ENCODE data around the gene PLEKHG5. TPM values are rescaled to one million over a fixed set of nuclear protein-coding genes. Genes with fewer than 3 reads are reported as not detected.

PLEKHG5 gene
- total RNA-seq, 1 donor from 2014 or later = 16.8 TPM

- DNase-seq (ENCODE audit: missing footprints) (no peak), ATAC-seq (no peak)
- intact Hi-C loops (cut with DNase I) = no loop called here
These were observed 21.1 kb downstream of the PLEKHG5 start for GRCh38 chr1:6470132-6471085.

GRCh38 chr1:6468729-6469461 is 22.6 kb downstream of the PLEKHG5 start:
- no peak for ATAC-seq
- intact Hi-C loops (cut with DNase I) = no loop called here
- DNase-seq (ENCODE audit: missing footprints) = no peak

- intact Hi-C loops (cut with DNase I) = no loop called here
- ATAC-seq (no peak), DNase-seq (ENCODE audit: missing footprints) (no peak)
These were observed 23.5 kb downstream of the PLEKHG5 start for GRCh38 chr1:6467744-6468688.

DNA sequence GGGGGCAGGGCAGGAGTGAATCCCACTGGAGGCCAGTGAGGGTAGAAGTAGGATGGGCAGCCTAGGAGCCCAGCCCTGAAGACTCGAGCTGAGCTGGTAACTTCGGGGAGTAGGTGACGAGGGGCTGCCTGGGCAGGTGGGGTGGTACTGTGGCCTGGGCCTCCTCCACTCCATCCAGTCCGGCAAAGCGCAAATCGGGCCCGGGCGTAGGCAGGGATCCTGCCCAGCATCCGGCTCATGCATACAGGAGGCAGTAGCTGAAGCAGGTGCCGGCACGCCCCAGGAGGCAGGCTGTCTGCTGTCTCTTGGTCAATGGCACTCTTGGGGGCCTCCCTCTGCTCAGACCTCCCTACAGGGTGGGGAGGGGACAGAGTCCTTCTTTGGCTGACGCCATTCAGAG is 24.2 kb downstream of the PLEKHG5 start:
- intact Hi-C loops (cut with DNase I) = no loop called here
- DNase-seq (ENCODE audit: missing footprints) (no peak), ATAC-seq (no peak)

DNA sequence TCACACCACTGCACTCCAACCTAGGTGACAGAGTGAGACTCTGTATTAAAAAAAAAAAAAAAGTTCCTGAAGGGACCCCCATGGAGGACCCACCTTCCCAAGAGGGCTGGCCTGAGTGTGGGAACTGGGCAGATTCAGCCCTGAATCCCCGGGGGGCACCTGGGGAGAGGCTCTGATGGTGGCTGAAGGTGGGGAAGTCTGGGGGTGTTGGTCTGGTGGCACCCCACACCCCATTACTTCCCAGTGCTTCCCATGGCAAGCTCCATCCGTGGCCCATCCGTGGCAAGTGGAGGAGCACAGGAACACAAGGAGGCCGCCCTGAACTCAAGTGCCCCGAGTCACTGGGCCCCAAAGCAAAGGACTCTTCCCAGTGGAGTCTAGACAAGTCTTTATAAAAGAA is 24.7 kb downstream of the PLEKHG5 start:
- DNase-seq (ENCODE audit: missing footprints) (no peak), ATAC-seq (no peak)
- intact Hi-C loops (cut with DNase I) = no loop called here

DNA sequence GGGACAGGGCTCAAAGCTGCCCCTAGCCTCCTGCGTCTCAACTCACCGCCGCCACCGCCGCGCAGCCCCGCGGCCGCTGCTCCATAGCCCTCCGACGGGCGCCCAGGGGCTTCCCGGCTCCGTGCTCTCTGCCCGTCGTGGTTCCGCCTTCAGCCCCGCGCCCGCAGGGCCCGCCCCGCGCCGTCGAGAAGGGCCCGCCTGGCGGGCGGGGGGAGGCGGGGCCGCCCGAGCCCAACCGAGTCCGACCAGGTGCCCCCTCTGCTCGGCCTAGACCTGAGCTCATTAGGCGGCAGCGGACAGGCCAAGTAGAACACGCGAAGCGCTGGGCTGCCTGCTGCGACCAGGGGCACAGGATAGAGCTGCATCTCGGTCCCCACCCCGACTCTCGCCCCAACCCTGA is 25.4 kb downstream of the PLEKHG5 start, which contains the start of gene TNFRSF25:
TNFRSF25 (minus strand) TSS at position 151 of the 400 bp plus-strand sequence; CDS start at position 85, 66 bp downstream.
- intact Hi-C loops (cut with DNase I) = no loop called here
- no peak for ATAC-seq

DNA sequence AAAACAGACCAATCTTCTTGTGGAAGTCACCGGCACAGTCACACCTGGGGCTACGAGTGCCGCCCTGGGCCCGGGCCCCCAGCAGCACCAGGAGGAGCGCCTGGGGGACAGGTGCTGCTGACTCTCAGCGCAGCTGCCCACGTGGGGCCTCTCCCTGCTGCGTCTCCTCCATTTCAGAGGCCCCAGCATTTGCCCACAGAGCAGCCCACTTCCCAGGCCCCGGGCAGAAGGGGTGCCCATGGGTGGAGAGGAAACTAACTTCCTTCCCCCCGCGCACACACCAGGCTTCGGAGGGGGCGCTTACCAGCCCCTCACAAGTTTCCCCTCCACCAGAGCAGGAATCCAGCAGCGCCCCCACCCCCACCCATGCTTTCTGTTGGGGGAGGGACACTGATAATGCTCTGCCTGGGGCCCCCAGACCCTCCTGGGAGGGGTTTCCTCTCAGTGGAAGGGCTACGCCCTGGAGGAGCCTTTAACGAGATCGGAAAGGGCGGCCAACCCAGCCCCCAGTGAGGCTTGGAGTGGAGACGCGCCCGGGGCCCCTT is 25.9 kb downstream of the PLEKHG5 start:
- intact Hi-C loops (cut with DNase I) = no loop called here
- ATAC-seq (no peak), DNase-seq (ENCODE audit: missing footprints) (no peak)

More for the DNA sequence above, 25.4 kb downstream of the PLEKHG5 start, which contains the start of gene TNFRSF25:
- no peak for DNase-seq (ENCODE audit: missing footprints)

GRCh38 chr1:6464915-6465314 is 26.6 kb downstream of the PLEKHG5 start:
- DNase-seq (ENCODE audit: missing footprints) (no peak), ATAC-seq (no peak)
- intact Hi-C loops (cut with DNase I) = no loop called here

DNA sequence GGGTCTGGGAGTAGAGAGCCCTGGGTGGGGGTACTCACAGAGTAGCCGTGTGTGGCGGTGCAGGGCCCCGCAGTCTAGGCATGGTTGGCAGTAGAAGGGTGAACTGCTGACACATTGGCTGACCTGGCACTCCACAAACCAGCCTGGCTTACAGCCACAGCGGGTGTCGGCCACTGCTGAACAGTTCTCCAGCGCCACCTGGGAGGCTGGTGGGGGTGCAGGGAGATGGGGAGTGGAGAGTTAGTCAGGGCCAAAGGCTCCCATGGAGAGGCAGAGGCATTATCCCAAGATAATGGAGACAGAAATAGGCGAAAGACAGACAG is 27.0 kb downstream of the PLEKHG5 start:
- DNase-seq (ENCODE audit: missing footprints) = no peak
- intact Hi-C loops (cut with DNase I) = no loop called here
- peak; percentile 63 for ATAC-seq

DNA sequence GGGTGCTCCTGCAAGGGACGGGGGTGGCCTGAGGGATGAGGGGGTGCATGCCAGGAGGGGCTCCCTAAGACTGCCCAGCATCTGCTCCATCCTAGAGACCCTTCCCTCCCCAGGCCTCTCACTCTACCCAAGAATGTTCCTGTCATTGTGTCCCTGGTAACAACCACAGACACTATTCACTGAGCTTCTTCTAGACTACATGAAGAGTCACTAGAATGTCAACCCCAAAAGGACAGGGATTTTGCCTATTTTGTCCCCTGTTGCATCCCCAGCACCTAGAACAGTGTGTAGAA is 28.4 kb downstream of the PLEKHG5 start:
- intact Hi-C loops (cut with DNase I) = no loop called here
- DNase-seq (ENCODE audit: missing footprints) (no peak), ATAC-seq (no peak)

DNA sequence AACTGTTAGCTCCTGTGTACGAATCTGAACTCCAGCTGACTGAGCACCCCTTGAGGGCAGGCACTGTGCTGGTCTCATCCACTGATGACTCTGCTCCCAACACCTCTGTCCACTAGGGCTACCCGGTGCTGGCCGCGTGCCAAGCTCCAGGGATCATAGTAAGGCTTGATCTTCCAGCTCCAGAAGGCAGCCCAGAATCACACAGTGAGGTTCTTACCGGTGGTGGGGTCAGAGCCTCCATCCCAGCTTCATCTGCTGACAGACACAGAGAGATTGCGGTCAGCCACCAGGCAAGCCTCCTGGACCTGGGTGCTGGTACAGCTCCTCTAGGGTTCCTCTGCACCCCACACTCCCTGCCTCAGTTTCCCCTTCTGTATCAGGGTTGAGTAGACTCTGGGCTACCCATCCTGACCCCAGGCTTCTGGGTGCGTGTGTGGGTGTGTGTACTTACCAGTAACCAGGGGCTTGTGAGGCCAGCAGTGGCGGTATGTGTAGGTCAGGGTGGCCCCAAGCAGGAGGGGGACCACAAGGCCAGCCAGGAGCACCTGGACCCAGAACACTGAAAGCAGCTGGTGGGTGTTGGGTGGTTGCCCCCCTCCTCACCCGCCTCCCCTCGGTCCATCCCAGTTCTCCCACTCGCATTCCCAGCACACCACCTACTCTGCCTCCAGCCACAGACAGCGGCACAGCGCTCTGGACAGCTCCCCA is 28.9 kb downstream of the PLEKHG5 start:
- DNase-seq (ENCODE audit: missing footprints) = no peak
- no peak for ATAC-seq
- intact Hi-C loops (cut with DNase I) = no loop called here

DNA sequence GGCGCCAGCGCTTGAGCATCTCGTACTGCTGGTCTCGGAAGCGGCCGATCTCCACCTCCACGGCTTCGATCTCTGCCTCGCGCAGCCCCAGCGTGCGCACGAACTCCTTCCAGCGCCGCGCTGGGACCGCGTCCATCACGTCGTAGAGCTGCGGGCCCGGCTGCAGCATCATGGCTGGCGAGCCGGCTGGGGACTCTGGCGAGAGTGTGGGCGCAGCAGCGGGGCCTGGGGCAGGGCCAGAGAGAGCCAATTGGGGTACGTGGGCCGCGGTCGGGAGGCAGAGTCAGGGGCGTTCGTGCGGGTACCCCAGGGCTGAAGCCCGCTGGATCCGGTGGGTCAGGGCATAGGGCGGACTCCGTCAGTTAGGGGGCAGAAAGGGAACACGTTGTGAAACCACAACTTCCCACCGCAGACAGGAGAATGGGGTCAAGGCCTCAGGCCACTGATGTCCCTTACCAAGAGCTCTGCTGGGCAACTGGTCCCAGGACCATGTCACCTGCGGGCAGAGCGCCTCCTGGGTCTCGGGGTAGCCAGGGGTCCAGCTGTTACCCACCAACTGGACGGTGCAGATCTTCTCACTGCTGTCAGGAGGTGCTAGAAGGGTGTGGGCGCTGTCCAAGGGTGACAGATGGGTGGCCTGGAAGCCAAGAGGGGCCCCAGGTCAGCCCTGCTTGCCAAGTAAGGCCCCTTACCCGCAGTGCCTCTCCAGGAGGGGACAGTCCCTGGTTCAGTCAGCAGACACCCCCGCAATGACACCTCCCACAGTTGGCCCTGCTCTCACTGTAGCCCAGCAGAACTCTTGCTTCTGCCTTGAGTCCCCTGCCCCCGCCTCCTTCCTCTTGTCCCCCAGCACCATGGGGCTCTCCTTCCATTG is 29.7 kb downstream of the PLEKHG5 start:
- intact Hi-C loops (cut with DNase I) = no loop called here
- DNase-seq (ENCODE audit: missing footprints) (no peak), ATAC-seq (no peak)

GRCh38 chr1:6461051-6461530 is 30.4 kb downstream of the PLEKHG5 start:
- no peak for DNase-seq (ENCODE audit: missing footprints)
- intact Hi-C loops (cut with DNase I) = no loop called here
- peak; percentile 24 for ATAC-seq

DNA sequence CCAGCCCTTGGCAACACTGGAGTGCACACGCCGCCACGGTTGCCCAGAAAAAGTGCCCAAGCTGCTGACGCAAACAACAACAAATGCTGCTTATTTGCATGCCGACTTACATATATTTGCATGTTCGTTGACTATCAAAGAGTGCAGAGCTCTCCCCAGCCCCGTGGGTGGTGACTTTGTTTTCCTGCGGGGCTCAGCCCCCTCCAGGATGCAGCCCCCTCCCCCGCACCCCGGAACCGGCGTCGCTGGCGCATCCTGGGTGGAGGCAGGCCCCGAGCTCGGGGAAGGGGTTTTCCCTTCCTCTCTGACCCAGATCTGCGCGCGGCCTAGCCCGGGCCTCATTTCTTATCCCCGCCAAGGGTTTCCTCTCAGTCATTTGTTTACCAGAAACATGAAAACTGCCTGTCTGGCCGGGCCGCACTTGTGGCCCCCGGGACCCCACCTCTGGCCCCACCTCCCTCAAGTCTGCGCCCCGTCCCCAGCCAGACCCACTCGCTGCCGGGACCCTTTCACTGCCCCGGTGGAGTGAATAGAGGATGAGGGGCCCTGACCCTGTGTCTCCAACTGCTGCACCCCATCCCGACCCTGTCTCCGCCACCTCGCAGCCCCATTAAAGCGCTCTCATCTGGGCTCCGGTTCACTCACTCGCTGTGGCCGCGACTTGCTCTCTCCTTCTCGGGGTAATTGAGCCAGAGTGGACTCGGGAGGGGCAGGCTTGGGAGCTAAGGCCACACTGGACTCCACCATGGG is 31.0 kb downstream of the PLEKHG5 start:
- intact Hi-C loops (cut with DNase I) = no loop called here
- DNase-seq (ENCODE audit: missing footprints) (no peak), ATAC-seq (no peak)

DNA sequence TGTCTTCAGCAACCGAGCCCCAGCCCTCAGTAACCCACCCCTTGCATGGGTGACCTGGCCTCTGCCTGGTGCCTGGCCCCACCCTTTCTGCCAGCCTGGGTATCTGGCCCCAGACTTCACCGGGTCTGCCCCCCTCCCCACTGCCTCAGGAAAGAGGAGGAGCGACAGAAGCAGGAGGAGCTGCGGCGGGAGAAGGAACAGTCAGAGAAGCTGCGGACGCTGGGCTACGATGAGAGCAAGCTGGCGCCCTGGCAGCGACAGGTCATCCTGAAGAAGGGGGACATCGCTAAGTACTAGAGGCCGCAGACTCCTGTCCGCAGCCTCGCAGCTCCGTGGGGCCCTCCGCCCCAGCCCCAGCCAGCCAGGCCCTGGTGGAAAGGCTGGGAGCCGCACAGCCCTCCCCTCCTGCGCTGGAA is 31.6 kb downstream of the PLEKHG5 start:
- ATAC-seq (no peak), DNase-seq (ENCODE audit: missing footprints) (no peak)
- intact Hi-C loops (cut with DNase I) = no loop called here

- DNase-seq (ENCODE audit: missing footprints) = no peak
These were observed 34.5 kb downstream of the PLEKHG5 start for GRCh38 chr1:6456800-6457466.

More at GRCh38 chr1:6456800-6457466, 34.5 kb downstream of the PLEKHG5 start:
- ATAC-seq = no peak
- intact Hi-C loops (cut with DNase I) = no loop called here

Measured in Right ventricle myocardium inferior (tissue), 1 donor.